Measurements from ENCODE around the gene COMTD1. TPM values are rescaled to one million over a fixed set of nuclear protein-coding genes. Genes with fewer than 3 reads are reported as not detected.

Gene COMTD1
- total and polyA plus RNA-seq, 7 donors: 7.8 to 147 (median 11.4) TPM

DNA sequence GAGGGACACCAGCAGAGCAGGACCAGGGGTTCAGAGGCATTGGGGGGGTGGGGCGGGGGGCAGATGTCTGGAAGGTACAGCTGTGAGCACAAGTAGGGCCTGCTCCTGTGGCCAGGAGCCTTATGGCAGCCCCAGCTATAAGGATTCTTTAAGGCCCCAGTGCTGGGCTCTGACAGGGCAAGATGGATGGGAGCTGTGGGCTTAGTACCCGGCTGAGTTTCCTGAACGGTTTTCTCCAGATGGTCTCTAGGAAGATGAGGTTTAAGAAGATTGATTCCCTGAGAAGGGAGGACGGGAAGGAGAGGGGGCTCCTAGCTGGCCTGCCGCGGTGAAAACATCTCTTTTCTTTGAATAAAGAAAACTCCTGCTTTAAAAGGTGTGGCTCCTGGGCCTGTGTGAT, 30.1 kb upstream of the COMTD1 start:
- Histone ChIP-seq H3K27me3 (no peaks in the 10 kb centered on the region), H3K4me3 (no peak overlapping the region), H3K9me3 (no peaks in the 10 kb centered on the region), H3K36me3 (no peaks in the 10 kb centered on the region), H3K4me1 (no peaks in the 10 kb centered on the region), H3K27ac (no peak overlapping the region)
- intact Hi-C loops (cut with DNase I): no loop called here
- DNase-seq: no peak
- TF ChIP-seq, protein P1, sequence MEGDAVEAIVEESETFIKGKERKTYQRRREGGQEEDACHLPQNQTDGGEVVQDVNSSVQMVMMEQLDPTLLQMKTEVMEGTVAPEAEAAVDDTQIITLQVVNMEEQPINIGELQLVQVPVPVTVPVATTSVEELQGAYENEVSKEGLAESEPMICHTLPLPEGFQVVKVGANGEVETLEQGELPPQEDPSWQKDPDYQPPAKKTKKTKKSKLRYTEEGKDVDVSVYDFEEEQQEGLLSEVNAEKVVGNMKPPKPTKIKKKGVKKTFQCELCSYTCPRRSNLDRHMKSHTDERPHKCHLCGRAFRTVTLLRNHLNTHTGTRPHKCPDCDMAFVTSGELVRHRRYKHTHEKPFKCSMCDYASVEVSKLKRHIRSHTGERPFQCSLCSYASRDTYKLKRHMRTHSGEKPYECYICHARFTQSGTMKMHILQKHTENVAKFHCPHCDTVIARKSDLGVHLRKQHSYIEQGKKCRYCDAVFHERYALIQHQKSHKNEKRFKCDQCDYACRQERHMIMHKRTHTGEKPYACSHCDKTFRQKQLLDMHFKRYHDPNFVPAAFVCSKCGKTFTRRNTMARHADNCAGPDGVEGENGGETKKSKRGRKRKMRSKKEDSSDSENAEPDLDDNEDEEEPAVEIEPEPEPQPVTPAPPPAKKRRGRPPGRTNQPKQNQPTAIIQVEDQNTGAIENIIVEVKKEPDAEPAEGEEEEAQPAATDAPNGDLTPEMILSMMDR (IDR thresholded peaks at IDR 0.05): no peak
- TF ChIP-seq EP300 (IDR thresholded peaks at IDR 0.05) (no peak), POLR2AphosphoS5 (IDR thresholded peaks at IDR 0.05) (no peak), POLR2A (IDR thresholded peaks at IDR 0.05) (no peak)
- WGBS, 2 donors: 59 to 79% methylated on average over 6 of the region's 6 CpGs

- WGBS, 2 donors: 98% methylated on average over 1 of the region's 1 CpG
- Histone ChIP-seq H3K27me3 (no peaks in the 10 kb centered on the region), H3K27ac (no peak overlapping the region), H3K4me1 (no peaks in the 10 kb centered on the region), H3K4me3 (no peak overlapping the region), H3K9me3 (no peaks in the 10 kb centered on the region), H3K36me3 (no peaks in the 10 kb centered on the region)
- TF ChIP-seq, protein P1 (IDR thresholded peaks at IDR 0.05): no peak
- TF ChIP-seq POLR2AphosphoS5 (IDR thresholded peaks at IDR 0.05) (no peak), POLR2A (IDR thresholded peaks at IDR 0.05) (no peak), EP300 (IDR thresholded peaks at IDR 0.05) (no peak)
- DNase-seq: no peak
- intact Hi-C loops (cut with DNase I): no loop called here
Observed at GRCh38 chr10:75263806-75264205, 28.0 kb upstream of the COMTD1 start.

GRCh38 chr10:75261813-75262705, 26.3 kb upstream of the COMTD1 start:
- 20 to 67% methylated on average over 25 of the region's 25 CpGs for WGBS, 2 donors
- no peaks in the 10 kb centered on the region for H3K9me3 ChIP-seq
- H3K4me3 ChIP-seq: no peak overlapping the region
- DNase-seq: no peak
- H3K36me3 ChIP-seq: no peaks in the 10 kb centered on the region
- H3K4me1 ChIP-seq: no peaks in the 10 kb centered on the region
- H3K27ac ChIP-seq: no peak overlapping the region
- intact Hi-C loops (cut with DNase I): no loop called here
- H3K27me3 ChIP-seq: no peaks in the 10 kb centered on the region
- TF ChIP-seq EP300 (IDR thresholded peaks at IDR 0.05) (no peak), POLR2AphosphoS5 (IDR thresholded peaks at IDR 0.05) (no peak), POLR2A (IDR thresholded peaks at IDR 0.05) (no peak)
- TF ChIP-seq, protein P1 (IDR thresholded peaks at IDR 0.05): no peak

GRCh38 chr10:75260990-75261389, 25.2 kb upstream of the COMTD1 start:
- Histone ChIP-seq H3K36me3 (no peaks in the 10 kb centered on the region), H3K4me3 (no peak overlapping the region), H3K27ac (no peak overlapping the region), H3K27me3 (no peaks in the 10 kb centered on the region), H3K9me3 (no peaks in the 10 kb centered on the region), H3K4me1 (no peaks in the 10 kb centered on the region)
- WGBS, 2 donors: 62 to 78% methylated on average over 3 of the region's 3 CpGs
- no peak for TF ChIP-seq POLR2A (IDR thresholded peaks at IDR 0.05)
- TF ChIP-seq, protein P1 (IDR thresholded peaks at IDR 0.05): no peak
- no peak for TF ChIP-seq POLR2AphosphoS5 (IDR thresholded peaks at IDR 0.05)
- no peak for TF ChIP-seq EP300 (IDR thresholded peaks at IDR 0.05)
- DNase-seq: no peak
- intact Hi-C loops (cut with DNase I): no loop called here

Data from sigmoid colon (tissue), 7 donors.